Tongue (tissue), 2 donors: ENCODE results near the gene ARHGAP20. TPM values are rescaled to one million over a fixed set of nuclear protein-coding genes. Genes with fewer than 3 reads are reported as not detected.

ENCODE experiments used
- DNase-seq: peaks from one replicate; pipeline ENCODE4 v3.0.0-alpha.2; 2015
- total RNA-seq: library from RNA; depleted of rRNA; stranded (reverse); fragments of >200 nt; gene quantifications from one replicate; pipeline ENCODE4 v1.2.3, GENCODE V29; 2014

The ARHGAP20 gene
- total RNA-seq, 1 donor from 2014 or later: 5.5 TPM

DNA sequence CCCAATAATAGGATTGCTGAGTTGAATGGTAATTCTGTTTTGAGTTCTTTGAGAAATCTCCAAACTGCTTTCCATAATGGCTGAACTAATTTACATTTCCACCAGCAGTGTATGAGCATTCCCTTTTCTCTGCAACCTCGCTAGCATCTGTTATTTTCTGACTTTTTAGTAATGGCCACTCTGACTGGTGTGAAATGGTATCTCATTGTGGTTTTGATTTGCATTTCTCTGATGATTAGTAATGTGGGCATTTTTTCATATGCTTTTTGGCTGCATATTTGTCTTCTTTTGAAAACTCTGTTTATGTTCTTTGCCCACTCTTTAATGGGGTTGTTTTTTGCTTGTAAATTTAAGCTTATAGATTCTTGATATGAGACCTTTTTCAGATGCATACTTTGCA, 185.1 kb downstream of the ARHGAP20 start:
- DNase-seq: no peak
